HepG2 (cell line): ENCODE data around the gene CLEC20A. TPM values are rescaled to one million over a fixed set of nuclear protein-coding genes. Genes with fewer than 3 reads are reported as not detected.

ENCODE experiments used
- ATAC-seq: fragments of 200-7000 bp; cut with Tn5 transposase; 3 replicates; pipeline ENCODE4 v1.9.1; 2020; ENCODE audit warnings: mild to moderate bottlenecking, moderate library complexity
- BruUV-seq: library from RNA; stranded (reverse); fragments of 400-500 nt; replicated peaks from 2 replicates; lab custom pipeline; 2021; lab: Mats Ljungman, UMichigan
- CTCF ChIA-PET: fragments of 300-600 bp; formaldehyde crosslinking; extraction: SDS; loops from one replicate; lab custom pipeline; 2021; ENCODE audit warnings: low total read pairs, inconsistent platforms, low intra/inter-chr PET ratio; lab: Yijun Ruan, JAX
- POLR2A ChIA-PET: fragments of 350-600 bp; sonication (Branson Sonifier 250); formaldehyde crosslinking; loops from one replicate; lab custom pipeline; 2020; ENCODE audit warnings: antibody characterized with exemption, inconsistent platforms; lab: Yijun Ruan, JAX
- DNase-seq: peaks from one replicate; pipeline ENCODE4 v3.0.0-alpha.2; 2015; ENCODE audit warnings: low spot score
- FAIRE-seq: peaks from 3 replicates; lab custom pipeline; 2011; peaks lifted over from hg19 to GRCh38; lab: Jason Lieb, UNC
- H2AFZ ChIP-seq: one replicate; pipeline ENCODE4 v1.6.1; 2011; ENCODE audit warnings: low read length, inconsistent platforms
- H3K27ac ChIP-seq: fragments of 300-600 bp; 3 replicates; pipeline ENCODE4 v1.8.0; 2011; ENCODE audit warnings: mixed run types, mild to moderate bottlenecking, mixed read lengths, low read length, inconsistent platforms; ENCODE audit not compliant: insufficient read depth; ENCODE audit errors: extremely low read length
- H3K27me3 ChIP-seq, 2 experiments: fragments of 200-600 bp in 1 of 2; 2 replicates in 1 of 2; 3 replicates in 1 of 2; pipeline versions ENCODE4 v1.6.0 to v1.8.0; 2011; ENCODE audit warnings: low read length in 2 of 2, mild to moderate bottlenecking in 2 of 2, moderate library complexity in 2 of 2, inconsistent platforms in 1 of 2; ENCODE audit not compliant: insufficient read depth in 2 of 2, control insufficient read depth in 1 of 2
- H3K36me3 ChIP-seq, 2 experiments: fragments of 200-600 bp in 1 of 2; replicated peaks in 1 of 2; 2 replicates in 1 of 2; 3 replicates in 1 of 2; pipeline versions ENCODE4 v1.5.1 to v1.8.0; 2011; ENCODE audit warnings: low read length in 2 of 2, inconsistent platforms in 1 of 2; ENCODE audit not compliant: insufficient read depth in 2 of 2, control insufficient read depth in 1 of 2
- H3K4me1 ChIP-seq: 2 replicates; pipeline ENCODE4 v1.5.1; 2012; ENCODE audit warnings: low read length, inconsistent platforms; ENCODE audit not compliant: insufficient read depth
- H3K4me2 ChIP-seq: 2 replicates; pipeline ENCODE4 v1.6.0; 2011; ENCODE audit warnings: low read depth, low read length, inconsistent platforms
- H3K4me3 ChIP-seq, 3 experiments: fragments of 200-600 bp in 1 of 3; sonication (generic), shearing (Covaris generic) in 1 of 3; replicated peaks in 1 of 3; 2 replicates each; pipeline ENCODE4 v1.5.1; 2011 to 2016; ENCODE audit warnings: low read length in 3 of 3, inconsistent platforms in 2 of 3, low read depth in 2 of 3, mild to moderate bottlenecking in 2 of 3, control low read depth in 1 of 3, mixed read lengths in 1 of 3; ENCODE audit not compliant: insufficient read depth in 1 of 3
- H3K79me2 ChIP-seq: one replicate; pipeline ENCODE4 v1.6.1; 2011; ENCODE audit warnings: low read length, inconsistent platforms; ENCODE audit not compliant: insufficient read depth
- H3K9ac ChIP-seq: 2 replicates; pipeline ENCODE4 v1.6.0; 2011; ENCODE audit warnings: mild to moderate bottlenecking, low read depth, low read length, inconsistent platforms; ENCODE audit not compliant: insufficient read depth
- H3K9me3 ChIP-seq: 2 replicates; pipeline ENCODE4 v1.5.1; 2012; ENCODE audit warnings: mild to moderate bottlenecking, low read length
- H4K20me1 ChIP-seq: 2 replicates; pipeline ENCODE4 v1.6.0; 2011; ENCODE audit warnings: inconsistent platforms, mild to moderate bottlenecking, low read length, moderate library complexity; ENCODE audit not compliant: insufficient read depth
- ASH2L ChIP-seq: fragments of 300-600, 200-600 bp; sonication (generic); IDR thresholded peaks from 2 replicates; pipeline ENCODE4 v1.7.0; 2017; ENCODE audit warnings: low read depth, mild to moderate bottlenecking, moderate library complexity, mixed read lengths, low read length; ENCODE audit not compliant: insufficient read length
- BHLHE40 ChIP-seq: IDR thresholded peaks from 2 replicates; pipeline ENCODE4 v1.6.1; 2011; ENCODE audit warnings: low read length, improper control_type of control experiment
- HIVEP1 ChIP-seq: sonication (generic); formaldehyde crosslinking; IDR thresholded peaks from 2 replicates; pipeline ENCODE4 v1.4.0; 2020; ENCODE audit warnings: mild to moderate bottlenecking, missing genetic modification reagents
- JDP2 ChIP-seq: sonication (generic); formaldehyde crosslinking; IDR thresholded peaks from 2 replicates; pipeline ENCODE4 v1.8.1; 2022; ENCODE audit warnings: missing genetic modification reagents, borderline replicate concordance
- MIER3 ChIP-seq: IDR thresholded peaks from 2 replicates; pipeline ENCODE4 v1.6.1; 2016; ENCODE audit warnings: missing compliant biosample characterization, borderline replicate concordance
- NR0B2 ChIP-seq: sonication (generic); formaldehyde crosslinking; IDR thresholded peaks from 2 replicates; pipeline ENCODE4 v1.4.0; 2020; ENCODE audit warnings: mild to moderate bottlenecking, missing genetic modification reagents
- POLR2A ChIP-seq, 2 experiments: IDR thresholded peaks; 2 replicates each; pipeline ENCODE4 v1.6.1; 2011; ENCODE audit warnings: low read depth in 2 of 2, low read length in 2 of 2, mild to moderate bottlenecking in 1 of 2, moderate library complexity in 1 of 2; ENCODE audit not compliant: insufficient read depth in 1 of 2
- RXRB ChIP-seq: IDR thresholded peaks from 2 replicates; pipeline ENCODE4 v1.6.1; 2016; ENCODE audit warnings: borderline replicate concordance, missing genetic modification reagents, missing compliant biosample characterization
- TAF1 ChIP-seq: sonication (generic); formaldehyde crosslinking; IDR thresholded peaks from 2 replicates; pipeline ENCODE4 v1.4.0; 2020; ENCODE audit warnings: missing genetic modification reagents
- TBP ChIP-seq: sonication (generic); formaldehyde crosslinking; IDR thresholded peaks from 2 replicates; pipeline ENCODE4 v1.5.0; 2020; ENCODE audit warnings: missing genetic modification reagents
- ZFP62 ChIP-seq: sonication (generic); formaldehyde crosslinking; IDR thresholded peaks from 2 replicates; pipeline ENCODE4 v1.4.0; 2020; ENCODE audit warnings: missing genetic modification reagents
- ZNF224 ChIP-seq: sonication (generic); formaldehyde crosslinking; IDR thresholded peaks from 2 replicates; pipeline ENCODE4 v1.5.0; 2020; ENCODE audit warnings: mild to moderate bottlenecking, missing genetic modification reagents
- ZNF256 ChIP-seq: sonication (generic); formaldehyde crosslinking; conservative IDR thresholded peaks from 2 replicates; pipeline ENCODE4 v1.4.0; 2020; ENCODE audit warnings: missing genetic modification reagents
- ZNF333 ChIP-seq: sonication (generic); formaldehyde crosslinking; IDR thresholded peaks from 2 replicates; pipeline ENCODE4 v1.4.0; 2020; ENCODE audit warnings: mild to moderate bottlenecking, missing genetic modification reagents, borderline replicate concordance
- ZNF33B ChIP-seq: sonication (generic); formaldehyde crosslinking; IDR thresholded peaks from 2 replicates; pipeline ENCODE4 v1.5.1; 2020; ENCODE audit warnings: mild to moderate bottlenecking, missing genetic modification reagents
- ZNF614 ChIP-seq: IDR thresholded peaks from 2 replicates; pipeline ENCODE4 v1.6.1; 2018; ENCODE audit warnings: missing biosample characterization, missing genetic modification reagents, inconsistent platforms, borderline replicate concordance
- ZNF639 ChIP-seq: conservative IDR thresholded peaks from 2 replicates; pipeline ENCODE4 v1.6.1; 2018; ENCODE audit warnings: missing genetic modification reagents
- ZNF83 ChIP-seq: sonication (generic); formaldehyde crosslinking; IDR thresholded peaks from 2 replicates; pipeline ENCODE4 v1.4.0; 2020; ENCODE audit warnings: missing genetic modification reagents, mild to moderate bottlenecking, borderline replicate concordance
- WGBS: methylation state at CpG from one replicate; pipeline ENCODE4 v1.1.6; 2017; ENCODE audit warnings: low lambda C conversion rate; 5-methylcytosine and 5-hydroxymethylcytosine counted together
- in situ Hi-C: cut with HindIII; loops from 2 replicates; pipeline ENCODE4 v1.10.0; 2017; ENCODE audit warnings: low pct_unique_long_range_greater_than_20kb; ENCODE audit not compliant: extremely low pct_ligation_motif_present
- intact Hi-C: fragments of 100-400 bp; cut with micrococcal nuclease; formaldehyde crosslinking; loops from one replicate; pipeline ENCODE4 v1.10.0; 2022; ENCODE audit not compliant: unreplicated experiment
- polyA plus RNA-seq, 8 experiments: library from polyadenylated mRNA; depleted of rRNA in 3 of 8; stranded (reverse) in 7 of 8; unstranded in 1 of 8; fragments of >200 nt; fragmentation: Illumina TruSeq in 4 of 8; extraction: Trizol in 4 of 8; gene quantifications; 2 replicates each; pipeline versions ENCODE4 v1.2.1 to v1.2.3, GENCODE V29; 2011 to 2016; ENCODE audit warnings: low read depth in 4 of 8, missing spikeins in 1 of 8, mixed read lengths in 1 of 8; ENCODE audit not compliant: insufficient read depth in 1 of 8
- total RNA-seq, 5 experiments: library from RNA; depleted of rRNA; stranded (reverse); fragments of >200 nt; fragmentation: Illumina TruSeq; extraction: Trizol; gene quantifications; 2 replicates each; pipeline ENCODE4 v1.2.3, GENCODE V29; 2016; ENCODE audit warnings: low read depth in 1 of 5
- TF ChIP-seq, protein P1 (sequence below): IDR thresholded peaks from 2 replicates; pipeline ENCODE4 v1.6.1; 2016; ENCODE audit warnings: mild to moderate bottlenecking, missing biosample characterization, missing genetic modification reagents
- TF ChIP-seq, protein P2 (sequence below): sonication (generic); formaldehyde crosslinking; IDR thresholded peaks from 2 replicates; pipeline ENCODE4 v1.8.1; 2022; ENCODE audit warnings: low read depth, mild to moderate bottlenecking, missing genetic modification reagents

The CLEC20A gene
- total and polyA plus RNA-seq, 2 of the 13 experiments (the other 11 are each of a cell fraction or from before 2014, with no cell fraction given): not detected

DNA sequence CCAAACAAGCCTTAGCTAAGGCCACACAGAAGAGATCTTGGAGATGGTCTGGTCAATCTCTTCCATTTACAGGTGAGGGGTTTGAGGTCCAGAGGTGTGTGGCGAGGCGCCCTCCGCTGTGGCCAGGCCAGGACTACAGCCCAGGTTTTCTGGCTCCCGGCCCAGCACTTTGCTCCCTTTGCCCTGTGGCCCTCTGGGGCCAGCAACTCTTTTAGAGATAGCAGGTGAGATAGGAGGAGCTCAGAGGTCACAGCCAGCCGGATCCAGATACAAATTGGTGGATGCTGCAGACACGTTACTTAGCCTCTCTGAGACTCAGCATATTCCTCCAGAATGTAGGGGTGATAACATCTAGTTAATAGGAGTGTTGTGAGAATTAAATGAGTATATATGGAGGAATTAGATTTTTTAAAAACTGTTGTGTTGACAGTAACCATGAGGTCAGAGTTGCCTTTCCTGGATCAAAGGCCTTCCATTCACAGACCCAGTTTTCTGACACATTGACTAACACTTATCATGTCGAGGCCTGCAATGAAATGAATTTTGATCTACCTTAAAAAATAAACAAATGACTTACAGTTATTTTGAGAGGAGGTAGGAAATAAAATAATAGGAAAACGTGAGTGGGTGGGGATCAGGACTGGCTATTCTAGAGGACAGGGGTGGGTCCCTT is 32.7 kb upstream of the CLEC20A start:
- no TSS peak for BruUV-seq
- WGBS: 0% methylated on average over 4 of the region's 8 CpGs
- Histone ChIP-seq H2AFZ (no peak overlapping the region), H3K4me1 (peaks cover 45% of the 10 kb centered on the region), H3K9me3 (no peaks in the 10 kb centered on the region), H3K27me3 (peaks cover 0 to 10% of the 10 kb centered on the region in 2 experiments; a peak in 2 of 5 replicates), H3K79me2 (no peaks in the 10 kb centered on the region), H3K4me2 (peak overlapping the region; percentile 58), H3K9ac (no peak overlapping the region), H3K36me3 (no peaks in the 10 kb centered on the region), H3K4me3 (0 out of 6 replicates have a peak overlapping the region, but pooled peaks of 1 of the 3 experiments have one; percentile 5), H4K20me1 (no peaks in the 10 kb centered on the region), H3K27ac (no peak overlapping the region)
- FAIRE-seq (peak; percentile 52), DNase-seq (peak; percentile 61), ATAC-seq (peak; percentile 85)
- in situ Hi-C loops (loop anchor here (5.0 kb wide), 3 partner anchors 217 to 473 kb away; no protein-coding TSS in a partner anchor), intact Hi-C loops (loop anchor here (2.0 to 10.0 kb wide), 2 partner anchors 219 to 255 kb away; no protein-coding TSS in a partner anchor)
- ChIA-PET CTCF (no interaction called here), POLR2A (interaction anchor here (1.4 kb wide), 1 partner anchor 12 kb away, joined by 6 read pairs; no protein-coding TSS in a partner anchor)
- 0 out of 2 replicates have a peak, but pooled peaks have one; percentile 22 for TF ChIP-seq ZNF614 (CRISPR knock-in tag)
- no peak for TF ChIP-seq ZNF256 (CRISPR knock-in tag)
- TF ChIP-seq ASH2L: peak; percentile 61
- TF ChIP-seq ZNF83 (CRISPR knock-in tag): no peak
- TF ChIP-seq ZFP62 (CRISPR knock-in tag): no peak
- TF ChIP-seq, protein P1, sequence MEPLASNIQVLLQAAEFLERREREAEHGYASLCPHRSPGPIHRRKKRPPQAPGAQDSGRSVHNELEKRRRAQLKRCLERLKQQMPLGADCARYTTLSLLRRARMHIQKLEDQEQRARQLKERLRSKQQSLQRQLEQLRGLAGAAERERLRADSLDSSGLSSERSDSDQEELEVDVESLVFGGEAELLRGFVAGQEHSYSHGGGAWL (CRISPR knock-in tag): no peak
- no peak for TF ChIP-seq ZNF224 (CRISPR knock-in tag)
- TF ChIP-seq MIER3 (CRISPR knock-in tag): no peak; the same call in 1 of the 2 replicates
- TF ChIP-seq BHLHE40: no peak
- no peak for TF ChIP-seq HIVEP1 (CRISPR knock-in tag)
- no peak for TF ChIP-seq ZNF333 (CRISPR knock-in tag)
- TF ChIP-seq, protein P2, sequence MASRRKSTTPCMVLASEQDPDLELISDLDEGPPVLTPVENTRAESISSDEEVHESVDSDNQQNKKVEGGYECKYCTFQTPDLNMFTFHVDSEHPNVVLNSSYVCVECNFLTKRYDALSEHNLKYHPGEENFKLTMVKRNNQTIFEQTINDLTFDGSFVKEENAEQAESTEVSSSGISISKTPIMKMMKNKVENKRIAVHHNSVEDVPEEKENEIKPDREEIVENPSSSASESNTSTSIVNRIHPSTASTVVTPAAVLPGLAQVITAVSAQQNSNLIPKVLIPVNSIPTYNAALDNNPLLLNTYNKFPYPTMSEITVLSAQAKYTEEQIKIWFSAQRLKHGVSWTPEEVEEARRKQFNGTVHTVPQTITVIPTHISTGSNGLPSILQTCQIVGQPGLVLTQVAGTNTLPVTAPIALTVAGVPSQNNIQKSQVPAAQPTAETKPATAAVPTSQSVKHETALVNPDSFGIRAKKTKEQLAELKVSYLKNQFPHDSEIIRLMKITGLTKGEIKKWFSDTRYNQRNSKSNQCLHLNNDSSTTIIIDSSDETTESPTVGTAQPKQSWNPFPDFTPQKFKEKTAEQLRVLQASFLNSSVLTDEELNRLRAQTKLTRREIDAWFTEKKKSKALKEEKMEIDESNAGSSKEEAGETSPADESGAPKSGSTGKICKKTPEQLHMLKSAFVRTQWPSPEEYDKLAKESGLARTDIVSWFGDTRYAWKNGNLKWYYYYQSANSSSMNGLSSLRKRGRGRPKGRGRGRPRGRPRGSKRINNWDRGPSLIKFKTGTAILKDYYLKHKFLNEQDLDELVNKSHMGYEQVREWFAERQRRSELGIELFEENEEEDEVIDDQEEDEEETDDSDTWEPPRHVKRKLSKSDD (CRISPR knock-in tag): no peak
- TF ChIP-seq ZNF639 (CRISPR knock-in tag): no peak
- no peak for TF ChIP-seq TBP
- no peak for TF ChIP-seq NR0B2
- no peak for TF ChIP-seq TAF1 (CRISPR knock-in tag)
- TF ChIP-seq RXRB: peak; percentile 59; the same call in 1 of the 2 replicates
- no peak for TF ChIP-seq POLR2A (IDR thresholded peaks at IDR 0.05; ENCODE audit: insufficient read depth in 1 of 2, low read depth in 2 of 2, low read length in 2 of 2)
- TF ChIP-seq ZNF33B (CRISPR knock-in tag): no peak
- TF ChIP-seq JDP2: no peak
